GM18499 (cell line): Measurements from ENCODE around the gene TPPP2.
"Not testable (repeated sequence)": the region's sequence is repeated elsewhere in the genome, so short reads cannot be mapped to it uniquely, and the experiment has no call there.

Experiments used
- ATAC-seq: cut with Tn5 transposase; IDR thresholded peaks from one replicate; pipeline ENCODE4 v1.9.1; 2021; ENCODE audit warnings: moderate number of reproducible peaks; ENCODE audit not compliant: insufficient read depth, unreplicated experiment

TPPP2 gene

DNA sequence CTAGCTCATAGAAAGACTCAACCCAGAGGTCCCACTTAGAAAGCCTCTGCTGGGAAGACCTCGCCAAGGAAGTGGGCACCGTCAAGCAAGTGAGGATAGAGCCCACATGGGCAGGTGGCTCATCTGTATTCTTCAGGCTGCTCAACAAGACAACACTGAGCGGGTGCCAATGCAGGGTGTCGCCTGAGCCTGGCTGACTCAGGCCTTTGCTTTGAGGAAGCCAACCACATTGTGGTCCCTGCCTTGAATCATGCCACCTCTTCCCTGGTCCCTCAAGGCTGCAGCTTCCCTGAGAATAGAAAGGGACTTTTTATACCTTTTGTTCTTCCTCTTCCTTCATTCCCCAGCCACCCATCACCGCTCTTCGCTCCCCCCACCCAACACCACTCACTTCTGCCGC, 6.7 kb downstream of the TPPP2 start:
- no peak for ATAC-seq

DNA sequence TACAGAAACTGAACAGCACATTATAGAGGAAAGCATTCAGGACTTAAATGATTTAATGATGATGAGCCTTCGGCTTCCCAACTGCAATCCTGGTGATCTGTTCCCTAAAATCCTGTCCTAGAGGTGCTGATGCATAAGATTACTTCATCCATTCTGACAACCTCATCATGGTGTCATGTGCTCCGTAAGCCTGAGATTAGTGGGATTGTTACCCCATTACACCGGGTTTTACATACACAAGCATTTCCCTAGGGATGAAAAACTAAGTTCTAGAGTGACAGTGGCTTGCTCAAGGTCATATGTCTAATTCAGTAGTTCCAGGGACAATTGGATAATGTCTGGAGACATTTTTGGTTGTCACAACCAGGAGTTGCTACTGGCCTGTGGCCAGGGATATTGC, 7.1 kb downstream of the TPPP2 start:
- no peak for ATAC-seq

DNA sequence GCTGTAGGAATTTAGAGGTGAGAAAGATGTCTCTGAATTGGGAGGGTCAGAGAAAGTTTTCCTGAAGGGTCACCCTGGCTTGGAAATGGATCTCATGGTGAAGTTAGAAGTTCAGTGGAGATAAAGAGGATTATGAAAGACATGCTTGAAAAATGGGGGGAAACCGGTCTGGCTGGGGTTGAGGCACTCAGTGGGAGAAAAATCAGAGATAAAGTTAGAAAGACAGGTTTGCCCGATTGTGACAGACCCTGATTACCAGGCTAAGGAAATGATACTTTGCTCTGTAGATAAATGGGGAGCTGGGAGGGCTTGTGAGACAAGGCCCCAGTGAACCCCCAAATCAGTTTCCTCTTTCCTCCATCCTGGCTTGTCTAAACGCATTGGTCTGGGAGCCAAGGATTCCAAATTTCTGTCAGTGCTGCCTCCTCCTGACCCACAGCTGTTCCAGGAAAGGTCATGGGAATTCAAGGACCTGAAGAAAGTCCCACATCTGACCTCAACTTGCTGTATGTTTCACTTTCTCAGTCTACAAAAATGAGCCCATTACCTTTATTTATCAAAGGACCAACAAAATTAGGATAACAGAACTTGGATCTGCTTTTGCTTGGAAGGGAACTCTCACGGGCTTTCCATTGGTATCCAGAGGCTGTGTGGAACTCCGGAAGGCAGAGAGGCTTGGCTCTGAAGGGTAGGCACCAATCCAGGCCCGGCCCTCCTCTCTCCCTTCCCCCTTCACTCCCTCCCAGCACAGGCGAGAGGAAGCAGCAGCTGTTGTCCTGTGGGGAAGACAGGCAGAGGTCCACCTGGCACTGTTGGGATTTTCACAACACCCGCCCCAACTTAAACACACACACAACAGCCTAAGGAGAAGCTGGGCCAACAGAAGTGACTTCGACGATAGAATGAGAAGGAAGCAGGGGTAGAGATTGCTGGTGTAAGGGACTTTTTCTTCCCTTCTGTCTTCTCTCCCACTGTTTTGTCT, 8.7 kb downstream of the TPPP2 start:
- ATAC-seq, result no peak

- no peak for ATAC-seq
These were observed 9.8 kb downstream of the TPPP2 start for GRCh38 chr14:21039585-21040369.

GRCh38 chr14:21040370-21040925, 10.4 kb downstream of the TPPP2 start:
- no peak for ATAC-seq

GRCh38 chr14:21040941-21041340, 10.9 kb downstream of the TPPP2 start:
- ATAC-seq, result not testable (repeated sequence)

DNA sequence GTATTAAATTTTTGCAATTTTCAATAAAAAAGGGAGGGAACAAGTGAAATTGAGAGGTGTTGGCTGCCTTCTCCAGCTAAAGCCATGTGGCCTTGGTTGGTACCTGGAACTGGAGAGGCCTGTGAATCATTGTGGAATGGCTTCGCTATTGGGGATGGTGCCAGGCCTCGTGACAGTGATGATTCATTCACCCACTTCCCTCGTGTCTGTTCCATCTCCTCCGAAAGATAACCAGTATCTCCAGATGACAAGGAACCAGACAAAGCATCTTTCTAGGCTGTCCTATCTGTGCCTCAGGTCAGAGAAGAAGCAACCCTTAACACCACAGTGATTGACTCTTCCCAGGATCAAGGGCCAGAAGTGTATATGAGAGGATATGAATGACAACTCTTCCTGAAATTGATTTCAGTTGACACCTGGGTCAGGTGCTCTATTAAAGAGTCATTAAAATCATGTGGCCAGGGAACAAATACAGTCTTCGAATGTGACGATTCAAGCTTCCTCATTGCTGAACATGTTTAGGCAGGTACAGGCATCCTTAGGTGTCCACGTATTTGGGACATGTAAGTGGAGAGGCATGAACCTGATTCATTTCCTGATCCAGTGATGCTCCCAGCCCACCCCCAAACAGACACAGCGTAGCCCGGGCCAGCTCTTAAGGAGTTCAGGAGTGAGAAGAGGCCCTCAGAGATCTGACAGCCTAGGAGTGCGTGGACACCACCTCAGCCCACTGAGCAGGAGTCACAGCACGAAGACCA, 11.8 kb downstream of the TPPP2 start, which contains the start of gene RNASE7:
Gene RNASE7 (plus strand): TSS at position 687 of the 758 bp plus-strand sequence. CDS start 631 bp downstream, outside the sequence.
- no peak for ATAC-seq

GRCh38 chr14:21042918-21043317, 12.9 kb downstream of the TPPP2 start:
- ATAC-seq, result no peak

DNA sequence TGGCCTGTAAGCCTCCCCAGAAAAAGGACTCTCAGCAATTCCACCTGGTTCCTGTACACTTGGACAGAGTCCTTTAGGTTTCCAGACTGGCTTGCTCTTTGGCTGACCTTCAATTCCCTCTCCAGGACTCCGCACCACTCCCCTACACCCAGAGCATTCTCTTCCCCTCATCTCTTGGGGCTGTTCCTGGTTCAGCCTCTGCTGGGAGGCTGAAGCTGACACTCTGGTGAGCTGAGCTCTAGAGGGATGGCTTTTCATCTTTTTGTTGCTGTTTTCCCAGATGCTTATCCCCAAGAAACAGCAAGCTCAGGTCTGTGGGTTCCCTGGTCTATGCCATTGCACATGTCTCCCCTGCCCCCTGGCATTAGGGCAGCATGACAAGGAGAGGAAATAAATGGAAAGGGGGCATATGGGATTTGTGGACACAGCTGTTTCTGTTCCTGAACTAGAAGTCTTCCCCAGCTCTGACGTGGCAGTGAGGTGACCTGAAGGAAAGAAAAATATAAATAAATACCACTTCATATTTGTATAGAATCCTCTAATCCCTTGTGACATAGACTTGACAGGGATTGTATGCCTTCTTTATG, 13.5 kb downstream of the TPPP2 start:
- no peak for ATAC-seq

GRCh38 chr14:21043974-21044618, 14.1 kb downstream of the TPPP2 start:
- no peak for ATAC-seq

DNA sequence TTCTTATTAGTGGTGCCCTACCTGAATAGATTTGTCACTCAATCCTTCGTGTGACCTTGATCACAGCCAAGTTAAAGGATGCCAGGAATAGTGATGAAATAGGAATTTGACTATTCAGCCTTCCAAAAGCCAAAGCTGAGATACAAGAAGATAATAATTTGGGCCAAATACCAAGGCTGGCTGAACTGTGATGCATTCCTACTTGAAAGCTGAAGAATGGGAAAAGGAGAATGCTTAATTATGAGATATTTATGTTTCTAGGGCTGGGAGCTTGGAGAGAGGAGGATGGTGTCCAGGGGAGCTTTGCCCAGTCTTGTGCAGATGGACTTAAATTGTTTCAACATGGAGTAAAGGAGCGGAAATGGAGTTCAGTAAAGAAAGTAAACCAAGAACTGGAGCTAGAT, 17.4 kb downstream of the TPPP2 start:
- no peak for ATAC-seq

- no peak for ATAC-seq
These were observed 18.6 kb downstream of the TPPP2 start for GRCh38 chr14:21048638-21049037.

- ATAC-seq, result no peak
These were observed 19.3 kb downstream of the TPPP2 start for GRCh38 chr14:21049271-21049673.

DNA sequence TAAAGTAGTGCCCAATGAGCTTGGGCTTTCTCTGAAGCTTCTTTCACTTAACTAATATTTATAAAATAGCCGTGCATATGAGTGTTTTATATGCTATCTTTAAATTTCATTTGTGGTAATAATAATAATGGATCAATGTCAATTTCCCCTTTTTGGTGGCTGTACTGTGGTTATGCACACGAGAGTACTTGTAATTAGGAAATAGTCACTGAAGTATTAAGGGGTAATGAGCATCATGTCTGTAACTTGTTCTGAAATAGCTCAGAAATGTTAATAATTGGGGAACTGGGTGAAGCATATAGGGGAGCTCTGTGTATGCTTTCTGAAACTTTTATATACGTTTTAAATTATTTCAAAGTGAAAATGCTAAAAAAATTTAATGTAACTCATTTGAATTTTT, 20.6 kb downstream of the TPPP2 start:
- ATAC-seq, result no peak

DNA sequence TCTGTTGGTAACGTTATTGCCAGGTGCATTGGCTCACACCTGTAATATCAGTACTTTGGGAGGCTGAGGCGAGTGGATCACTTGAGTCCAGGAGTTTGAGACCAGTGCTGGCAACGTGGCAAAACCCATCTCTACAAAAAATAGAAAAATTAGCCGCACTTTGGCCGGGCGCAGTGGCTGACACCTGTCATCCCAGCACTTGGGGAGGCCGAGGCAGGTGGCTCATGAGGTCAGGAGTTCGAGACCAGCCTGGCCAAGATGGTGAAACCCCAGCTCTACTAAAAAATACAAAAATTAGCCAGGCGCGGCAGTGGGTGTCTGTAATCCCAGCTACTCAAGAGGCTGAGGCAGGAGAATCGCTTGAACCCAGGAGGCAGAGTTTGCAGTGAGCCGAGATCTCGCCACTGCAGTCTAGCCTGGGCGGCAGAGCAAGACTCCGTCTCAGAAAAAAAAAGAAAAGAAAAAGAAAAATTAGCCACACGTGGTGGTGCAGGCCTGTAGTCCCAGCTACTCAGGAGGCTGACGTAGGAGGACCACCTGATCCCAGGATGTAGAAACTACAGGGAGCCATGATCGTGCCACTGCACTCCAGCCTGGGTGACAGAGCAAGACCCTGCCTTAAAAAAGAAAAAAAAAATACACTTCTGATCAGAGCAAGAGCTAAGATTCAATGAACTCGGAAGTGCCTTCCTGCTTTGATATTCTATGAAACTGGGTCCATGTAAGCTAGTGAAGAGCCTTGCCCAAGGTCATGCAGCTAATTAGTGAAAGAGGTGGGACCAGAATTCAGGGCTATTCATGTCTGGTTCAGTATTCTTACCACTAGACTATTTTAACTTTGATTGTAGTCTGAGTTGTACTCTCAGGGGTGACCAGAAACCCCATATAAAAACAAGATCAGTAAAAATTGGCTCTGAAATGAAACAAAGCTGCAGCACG, 23.4 kb downstream of the TPPP2 start:
- ATAC-seq, result no peak

DNA sequence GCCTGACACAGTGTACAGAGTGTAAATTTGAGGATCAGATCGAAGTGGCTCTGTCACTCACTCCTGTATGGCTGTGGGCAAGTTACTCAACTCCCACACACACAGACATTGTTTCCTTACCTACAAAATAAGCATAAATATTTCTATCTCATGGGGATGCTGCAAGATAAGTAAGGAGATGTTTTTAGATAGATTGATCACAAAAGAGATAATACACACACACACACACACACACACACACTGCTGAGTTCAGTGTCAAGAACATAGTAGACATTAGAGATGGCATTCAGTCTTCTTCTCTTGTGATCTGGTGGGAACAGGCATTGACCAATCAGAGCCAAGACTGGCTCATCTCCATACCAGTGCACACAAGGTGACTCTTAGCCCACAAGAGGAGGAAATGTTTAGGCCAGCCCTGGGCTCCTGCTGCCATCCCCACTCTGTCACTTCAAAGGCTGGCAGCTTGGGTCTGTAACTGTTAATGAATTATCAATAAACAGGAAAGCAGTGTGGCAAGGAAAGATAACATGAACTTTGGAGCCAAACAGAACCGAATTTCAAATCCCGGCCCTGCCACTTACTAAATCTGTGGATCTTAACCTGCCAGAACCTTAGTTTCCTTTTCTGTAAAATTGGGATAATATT, 24.2 kb downstream of the TPPP2 start:
- no peak for ATAC-seq

- ATAC-seq, result no peak
These were observed 24.7 kb downstream of the TPPP2 start for GRCh38 chr14:21054768-21055145.
